ENCODE results near the gene POLR3A.

The POLR3A gene

GRCh38 chr10:78019264-78019663 is 10.1 kb downstream of the POLR3A start:
- TF ChIP-seq CTCF (IDR thresholded peaks at IDR 0.05; ENCODE audit: insufficient read depth, missing control alignments), result no peak
- FAIRE-seq, result no peak
- no peak for DNase-seq (ENCODE audit: insufficient read length, low spot score)

DNA sequence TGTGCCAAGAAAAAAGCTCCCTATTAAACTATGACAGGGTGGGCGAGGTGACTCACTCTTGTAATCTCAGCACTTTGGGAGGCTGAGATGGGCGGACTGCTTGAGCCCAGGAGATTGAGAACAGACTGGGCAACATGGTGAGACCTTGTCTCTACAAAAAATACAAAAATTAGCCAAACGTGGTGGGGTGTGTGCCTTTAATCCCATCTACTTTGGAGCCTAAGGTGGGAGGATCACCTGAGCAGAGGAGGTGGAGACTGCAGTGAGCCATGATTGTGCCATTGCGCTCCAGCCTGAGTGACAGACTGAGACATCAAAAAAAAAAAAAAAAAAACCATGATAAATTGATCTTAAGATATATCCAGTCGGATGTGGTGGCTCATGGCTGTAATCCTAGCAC is 11.5 kb downstream of the POLR3A start:
- FAIRE-seq, result no peak
- TF ChIP-seq CTCF (IDR thresholded peaks at IDR 0.05; ENCODE audit: insufficient read depth, missing control alignments), result no peak

GRCh38 chr10:78015546-78015945 is 13.8 kb downstream of the POLR3A start:
- FAIRE-seq (no peak), DNase-seq (ENCODE audit: insufficient read length, low spot score) (no peak)
- no peak for TF ChIP-seq CTCF (IDR thresholded peaks at IDR 0.05; ENCODE audit: insufficient read depth, missing control alignments)

More for the DNA sequence above, 11.5 kb downstream of the POLR3A start:
- no peak for DNase-seq (ENCODE audit: insufficient read length, low spot score)

DNA sequence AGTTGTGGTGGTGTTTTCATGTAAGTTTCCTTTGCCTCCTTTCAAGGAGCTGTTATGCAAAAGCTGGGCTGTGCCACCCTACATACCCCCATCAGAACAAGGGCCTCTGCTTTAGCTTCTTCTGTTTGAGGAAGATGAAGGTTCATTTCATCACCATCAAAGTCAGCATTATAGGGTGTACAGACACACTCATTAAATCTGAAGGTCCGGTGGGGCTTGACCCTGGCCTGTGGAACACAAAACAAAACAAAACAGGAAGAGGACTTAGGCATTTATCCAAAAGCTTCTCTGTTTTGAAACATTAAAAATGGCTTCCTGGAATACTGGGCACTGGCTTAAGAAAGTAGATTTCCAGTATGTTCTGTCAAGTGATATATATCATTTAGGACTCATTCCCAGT is 15.8 kb downstream of the POLR3A start:
- no peak for TF ChIP-seq CTCF (IDR thresholded peaks at IDR 0.05; ENCODE audit: insufficient read depth, missing control alignments)
- DNase-seq (ENCODE audit: insufficient read length, low spot score) (no peak), FAIRE-seq (no peak)

DNA sequence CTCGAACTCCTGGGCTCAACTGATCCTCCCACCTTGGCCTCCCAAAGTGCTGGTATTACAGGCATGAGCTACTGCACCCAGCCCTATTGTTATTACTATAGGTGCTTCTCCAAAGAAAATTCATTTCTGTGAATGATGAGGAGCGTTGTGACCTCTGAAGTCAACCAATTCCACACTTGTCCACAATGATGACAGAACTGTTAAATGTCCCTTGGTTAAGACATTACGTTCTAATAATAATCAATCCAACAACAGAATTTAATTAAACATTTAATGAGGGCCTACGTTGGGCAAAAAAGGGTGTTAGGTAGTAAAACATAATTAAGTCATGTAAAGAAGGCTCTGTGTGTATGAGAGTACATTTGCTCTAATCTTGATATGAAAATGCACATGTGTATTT is 18.2 kb downstream of the POLR3A start:
- DNase-seq (ENCODE audit: insufficient read length, low spot score), result no peak
- no peak for FAIRE-seq
- TF ChIP-seq CTCF (IDR thresholded peaks at IDR 0.05; ENCODE audit: insufficient read depth, missing control alignments), result no peak

DNA sequence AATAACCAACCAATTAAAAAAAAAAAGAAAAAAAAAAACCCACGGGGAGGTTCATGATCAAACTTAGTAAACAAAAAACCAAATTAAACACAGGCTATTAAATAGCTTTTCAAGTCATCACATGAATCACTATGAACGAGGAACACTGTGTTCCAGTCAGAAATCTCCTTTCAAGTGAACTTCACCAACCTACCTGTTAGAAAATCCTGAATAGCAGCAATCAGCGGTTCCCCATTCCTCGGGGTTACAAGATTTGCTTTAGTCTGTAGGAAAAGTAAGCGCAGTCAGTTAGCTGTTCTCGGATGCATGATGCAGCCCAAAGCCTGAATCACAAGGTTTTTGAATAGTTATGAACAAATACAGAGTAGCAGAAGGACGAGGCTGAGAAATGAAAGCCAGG is 19.0 kb downstream of the POLR3A start:
- no peak for DNase-seq (ENCODE audit: insufficient read length, low spot score)
- no peak for FAIRE-seq
- TF ChIP-seq CTCF (IDR thresholded peaks at IDR 0.05; ENCODE audit: insufficient read depth, missing control alignments), result no peak

DNA sequence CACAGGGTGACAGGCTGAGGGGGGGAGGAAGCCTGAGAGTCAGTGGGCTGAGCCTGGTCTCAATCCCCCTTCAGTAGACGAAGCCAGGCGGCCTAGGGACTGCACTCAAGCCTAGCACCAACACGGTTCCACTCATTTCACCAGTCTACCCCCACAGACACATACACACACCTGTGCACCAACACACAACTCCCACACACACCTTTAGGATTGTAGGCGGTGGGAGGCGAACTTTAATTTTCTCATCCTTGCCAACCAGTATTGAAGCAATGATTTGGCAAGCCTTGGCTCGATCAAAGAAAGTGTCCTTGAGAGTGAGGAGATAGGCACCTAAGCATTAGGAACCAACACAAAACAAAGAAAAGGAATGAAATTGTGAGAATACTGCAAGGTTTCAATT is 19.7 kb downstream of the POLR3A start:
- FAIRE-seq (no peak), DNase-seq (ENCODE audit: insufficient read length, low spot score) (no peak)
- no peak for TF ChIP-seq CTCF (IDR thresholded peaks at IDR 0.05; ENCODE audit: insufficient read depth, missing control alignments)
